AG04450 (cell line): ENCODE measurements around the gene HIVEP2. TPM values are rescaled to one million over a fixed set of nuclear protein-coding genes. Genes with fewer than 3 reads are reported as not detected.

Experiments
- CTCF ChIA-PET: fragments of 300-600, 350-600 bp; formaldehyde crosslinking; extraction: SDS; loops from one replicate; lab custom pipeline; 2022; ENCODE audit warnings: antibody characterized with exemption, inconsistent platforms; lab: Charles Lee
- POLR2A ChIA-PET: fragments of 350-600 bp; formaldehyde crosslinking; extraction: SDS; loops from one replicate; lab custom pipeline; 2021; ENCODE audit warnings: antibody characterized with exemption, inconsistent platforms; lab: Yijun Ruan, JAX
- DNase-seq: peaks from one replicate; pipeline ENCODE4 v3.0.0-alpha.2; 2011; ENCODE audit warnings: low read depth, low spot score
- H3K27ac ChIP-seq: one replicate; pipeline ENCODE4 v1.5.1; 2012; ENCODE audit warnings: low read depth, low read length, control low read depth
- H3K27me3 ChIP-seq: one replicate; pipeline ENCODE4 v1.6.0; 2012; ENCODE audit warnings: low read length; ENCODE audit not compliant: control insufficient read depth, insufficient read depth
- H3K4me3 ChIP-seq: 2 replicates; pipeline ENCODE4 v1.5.1; 2011; ENCODE audit warnings: mild to moderate bottlenecking, low read depth, low read length, control low read depth
- H3K9me3 ChIP-seq: 2 replicates; pipeline ENCODE4 v1.5.1; 2012; ENCODE audit warnings: low read length; ENCODE audit not compliant: control insufficient read depth, insufficient read depth
- CTCF ChIP-seq: IDR thresholded peaks from 2 replicates; pipeline ENCODE4 v1.5.1; 2011; ENCODE audit warnings: low read depth, low read length, control low read depth, inconsistent platforms
- polyA plus RNA-seq: library from polyadenylated mRNA; depleted of rRNA; stranded (reverse); fragments of >200 nt; gene quantifications from 2 replicates; pipeline ENCODE4 v1.2.3, GENCODE V29; 2011

The HIVEP2 gene
- polyA plus RNA-seq, 1 experiment: 4.9 TPM

DNA sequence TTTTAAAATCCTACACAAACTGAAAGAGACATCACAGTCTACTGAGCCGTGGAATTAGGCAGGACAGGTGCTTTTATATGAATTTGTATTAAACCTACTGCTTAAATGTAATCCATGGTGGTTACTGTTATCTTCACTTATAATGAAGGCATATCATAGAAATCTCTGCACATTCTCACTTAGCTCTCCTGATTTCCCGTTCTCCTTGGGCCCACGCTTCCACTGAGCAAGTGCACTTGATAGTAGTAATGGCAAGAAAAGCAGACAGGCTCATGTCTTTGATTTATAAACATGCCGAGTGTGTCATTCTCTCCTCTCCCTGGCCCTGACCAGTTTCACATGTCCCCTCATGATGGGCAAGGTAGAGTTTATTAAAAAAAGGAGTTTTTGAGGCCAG lies 186.3 kb downstream of the HIVEP2 start:
- no peak for DNase-seq
- no peak for TF ChIP-seq CTCF
- Histone ChIP-seq H3K27me3 (no peaks in the 10 kb centered on the region), H3K27ac (no peak overlapping the region), H3K4me3 (no peak overlapping the region), H3K9me3 (no peaks in the 10 kb centered on the region)
- ChIA-PET POLR2A (no interaction called here), CTCF (interaction anchor here (1.2 kb wide), 1 partner anchor 184 kb away, joined by 3 read pairs; no protein-coding TSS in a partner anchor)

DNA sequence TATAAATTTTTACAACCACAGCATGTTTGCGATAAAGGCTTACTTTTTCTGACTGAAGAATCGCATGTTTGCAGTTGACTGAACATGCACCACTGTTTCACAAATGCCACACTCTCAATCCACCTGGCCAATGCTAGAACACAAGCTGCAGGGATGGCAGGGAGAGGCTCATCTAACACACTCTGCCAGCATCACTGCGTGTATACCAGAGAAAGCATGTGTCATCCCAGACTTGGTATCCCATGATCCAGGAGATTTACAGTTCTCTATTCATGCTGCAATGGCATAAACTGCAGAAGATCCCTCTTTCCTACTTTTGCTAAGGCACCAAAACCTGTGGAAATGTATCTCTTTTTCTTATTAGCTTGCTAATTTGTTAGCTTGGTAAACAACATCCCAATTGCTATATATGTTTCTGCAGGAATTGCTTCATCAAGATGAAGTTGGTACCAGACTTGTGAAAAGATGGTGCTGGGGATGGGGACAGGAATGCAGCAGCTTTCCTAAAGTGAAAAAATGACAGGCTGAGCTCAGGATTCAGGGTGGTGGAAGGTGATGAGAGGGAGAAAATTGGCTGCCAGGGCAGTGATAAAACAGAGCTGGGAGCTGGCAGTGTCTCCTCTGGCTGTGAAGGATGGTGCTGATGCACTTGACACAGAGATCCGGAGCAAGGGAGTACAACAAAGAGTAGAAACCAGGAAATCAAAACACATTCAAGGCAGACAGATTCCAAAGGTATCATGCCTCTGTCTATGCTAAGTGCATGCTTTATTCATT lies 186.9 kb downstream of the HIVEP2 start:
- Histone ChIP-seq H3K27ac (no peak overlapping the region), H3K27me3 (no peaks in the 10 kb centered on the region), H3K4me3 (no peak overlapping the region), H3K9me3 (peaks cover 2% of the 10 kb centered on the region; the same call in 1 of the 2 replicates)
- ChIA-PET POLR2A (no interaction called here), CTCF (interaction anchor here (1.2 kb wide), 1 partner anchor 185 kb away, joined by 3 read pairs; no protein-coding TSS in a partner anchor)
- no peak for DNase-seq
- TF ChIP-seq CTCF: no peak

- ChIA-PET CTCF (no interaction called here), POLR2A (no interaction called here)
- no peaks in the 10 kb centered on the region for H3K27me3 ChIP-seq
- peaks cover 2% of the 10 kb centered on the region; the same call in 1 of the 2 replicates for H3K9me3 ChIP-seq
- DNase-seq: no peak
- TF ChIP-seq CTCF: no peak
- H3K27ac ChIP-seq: no peak overlapping the region
- H3K4me3 ChIP-seq: no peak overlapping the region
These were observed 188.8 kb downstream of the HIVEP2 start for GRCh38 chr6:142756215-142756630.

- ChIA-PET CTCF (no interaction called here), POLR2A (no interaction called here)
- no peak for TF ChIP-seq CTCF
- Histone ChIP-seq H3K9me3 (peaks cover 2% of the 10 kb centered on the region; the same call in 1 of the 2 replicates), H3K4me3 (no peak overlapping the region), H3K27me3 (no peaks in the 10 kb centered on the region), H3K27ac (no peak overlapping the region)
- DNase-seq: no peak
These were observed 191.8 kb downstream of the HIVEP2 start for GRCh38 chr6:142753196-142753595.

- no peak for DNase-seq
These were observed 192.6 kb downstream of the HIVEP2 start for GRCh38 chr6:142752348-142752747.

More at GRCh38 chr6:142752348-142752747, 192.6 kb downstream of the HIVEP2 start:
- no peaks in the 10 kb centered on the region for H3K27me3 ChIP-seq
- H3K4me3 ChIP-seq: no peak overlapping the region
- no peak for TF ChIP-seq CTCF
- POLR2A ChIA-PET: interaction anchor here (0.6 kb wide), 1 partner anchor 8 kb away, joined by 3 read pairs; no protein-coding TSS in a partner anchor
- H3K9me3 ChIP-seq: peaks cover 2% of the 10 kb centered on the region; the same call in 1 of the 2 replicates
- H3K27ac ChIP-seq: no peak overlapping the region
- CTCF ChIA-PET: no interaction called here
